ENCODE measurements around the gene TIMM21.

DNA sequence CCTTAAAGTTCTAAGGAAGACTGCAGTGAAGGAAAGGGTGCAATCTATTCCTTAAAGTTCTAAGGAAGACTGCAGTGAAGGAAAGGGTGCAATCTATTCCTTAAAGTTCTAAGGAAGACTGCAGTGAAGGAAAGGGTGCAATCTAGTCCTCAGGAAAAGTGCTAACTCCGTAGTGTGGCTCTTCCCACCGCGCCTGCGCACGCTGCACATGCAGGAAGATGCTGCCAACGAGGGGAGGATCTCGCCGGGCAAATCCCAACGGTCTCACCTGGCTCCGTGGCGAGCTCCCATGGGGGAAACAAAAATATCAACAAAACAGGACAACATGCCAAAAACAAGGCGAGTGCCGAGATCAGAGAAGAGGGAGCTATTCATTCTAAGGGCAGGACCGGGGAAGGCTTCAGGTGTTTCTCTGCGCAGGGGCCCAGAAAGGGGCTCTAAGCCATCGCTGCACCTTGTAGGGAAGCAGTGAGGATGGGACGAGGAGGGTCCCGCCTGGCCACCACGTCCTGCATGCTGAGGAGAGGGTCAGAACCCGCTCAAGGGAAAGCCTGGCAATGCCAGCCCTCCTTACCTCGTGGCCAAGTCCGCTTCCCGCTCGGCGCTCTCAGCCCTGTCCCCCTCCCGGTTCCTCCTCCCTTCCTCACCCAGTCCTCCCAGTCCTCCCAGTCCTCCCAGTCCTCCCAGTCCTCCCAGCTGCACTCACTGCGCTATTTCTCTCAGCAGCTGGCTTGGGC is 24.5 kb downstream of the TIMM21 start:
- TF ChIP-seq EZH2phosphoT487 (IDR thresholded peaks at IDR 0.05; ENCODE audit: low read depth, severe bottlenecking, unreplicated experiment) (no peak), EZH2 (IDR thresholded peaks at IDR 0.05; ENCODE audit: borderline replicate concordance) (no peak)
- TF ChIP-seq, protein P1, sequence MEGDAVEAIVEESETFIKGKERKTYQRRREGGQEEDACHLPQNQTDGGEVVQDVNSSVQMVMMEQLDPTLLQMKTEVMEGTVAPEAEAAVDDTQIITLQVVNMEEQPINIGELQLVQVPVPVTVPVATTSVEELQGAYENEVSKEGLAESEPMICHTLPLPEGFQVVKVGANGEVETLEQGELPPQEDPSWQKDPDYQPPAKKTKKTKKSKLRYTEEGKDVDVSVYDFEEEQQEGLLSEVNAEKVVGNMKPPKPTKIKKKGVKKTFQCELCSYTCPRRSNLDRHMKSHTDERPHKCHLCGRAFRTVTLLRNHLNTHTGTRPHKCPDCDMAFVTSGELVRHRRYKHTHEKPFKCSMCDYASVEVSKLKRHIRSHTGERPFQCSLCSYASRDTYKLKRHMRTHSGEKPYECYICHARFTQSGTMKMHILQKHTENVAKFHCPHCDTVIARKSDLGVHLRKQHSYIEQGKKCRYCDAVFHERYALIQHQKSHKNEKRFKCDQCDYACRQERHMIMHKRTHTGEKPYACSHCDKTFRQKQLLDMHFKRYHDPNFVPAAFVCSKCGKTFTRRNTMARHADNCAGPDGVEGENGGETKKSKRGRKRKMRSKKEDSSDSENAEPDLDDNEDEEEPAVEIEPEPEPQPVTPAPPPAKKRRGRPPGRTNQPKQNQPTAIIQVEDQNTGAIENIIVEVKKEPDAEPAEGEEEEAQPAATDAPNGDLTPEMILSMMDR (IDR thresholded peaks at IDR 0.05; ENCODE audit: poor library complexity): no peak

Data from hepatocyte (in vitro differentiated cells).